GM19351 (cell line): ENCODE data around the gene MRPL24.

Source experiments
- ATAC-seq: cut with Tn5 transposase; IDR thresholded peaks from one replicate; pipeline ENCODE4 v1.9.1; 2021; ENCODE audit warnings: mild to moderate bottlenecking, moderate library complexity; ENCODE audit not compliant: unreplicated experiment

Gene MRPL24

DNA sequence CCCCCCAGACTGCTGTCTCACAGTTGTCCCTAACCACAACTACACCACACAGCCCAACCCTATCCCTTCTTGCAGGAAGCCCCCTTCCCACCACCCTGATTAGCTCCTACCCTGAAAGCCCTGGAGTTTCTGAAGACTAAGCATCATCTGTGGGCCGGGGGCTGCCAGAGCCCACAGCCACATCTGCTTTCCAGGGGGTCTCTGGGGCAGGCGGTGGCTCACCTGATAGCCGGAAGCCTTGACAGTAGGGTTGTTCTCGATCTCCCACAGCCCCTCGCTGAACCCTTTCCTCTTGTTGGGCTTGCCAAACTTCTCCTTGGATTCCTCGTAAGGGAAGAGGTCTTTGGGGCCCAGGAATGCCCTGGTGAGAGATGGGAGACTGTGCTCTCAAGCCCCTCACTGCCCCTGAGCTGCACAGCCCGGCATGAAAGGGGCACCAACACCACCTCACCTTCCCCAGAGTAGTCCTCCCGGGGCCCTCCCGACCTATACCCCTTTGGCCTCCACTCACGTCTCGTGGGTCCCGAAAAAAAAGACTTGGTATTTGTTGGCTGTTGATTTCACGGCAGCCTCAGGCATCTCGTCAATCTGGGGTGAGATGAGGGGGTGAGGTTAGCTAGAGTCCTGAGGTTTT, 4.0 kb upstream of the MRPL24 start:
- no peak for ATAC-seq

DNA sequence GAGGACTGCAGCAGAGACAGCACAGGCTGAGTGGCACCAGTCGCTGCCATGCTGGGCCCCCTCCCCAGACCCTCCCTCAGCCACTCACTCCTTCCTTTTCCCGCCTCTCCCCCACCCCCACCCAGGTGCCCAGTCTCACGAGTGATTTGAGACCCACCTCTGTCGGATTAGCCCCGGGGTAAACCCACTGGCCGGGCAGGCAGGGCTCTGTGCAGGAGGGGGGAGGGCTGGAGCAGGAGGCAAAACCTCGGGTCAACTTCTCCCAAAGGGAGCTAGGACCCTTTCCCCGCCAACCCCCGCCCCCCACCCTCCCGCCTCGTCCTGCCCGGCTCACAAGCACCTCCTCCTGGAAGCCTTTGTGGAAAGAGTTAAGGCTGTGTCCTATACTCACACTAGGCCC, 3.5 kb upstream of the MRPL24 start:
- no peak for ATAC-seq

DNA sequence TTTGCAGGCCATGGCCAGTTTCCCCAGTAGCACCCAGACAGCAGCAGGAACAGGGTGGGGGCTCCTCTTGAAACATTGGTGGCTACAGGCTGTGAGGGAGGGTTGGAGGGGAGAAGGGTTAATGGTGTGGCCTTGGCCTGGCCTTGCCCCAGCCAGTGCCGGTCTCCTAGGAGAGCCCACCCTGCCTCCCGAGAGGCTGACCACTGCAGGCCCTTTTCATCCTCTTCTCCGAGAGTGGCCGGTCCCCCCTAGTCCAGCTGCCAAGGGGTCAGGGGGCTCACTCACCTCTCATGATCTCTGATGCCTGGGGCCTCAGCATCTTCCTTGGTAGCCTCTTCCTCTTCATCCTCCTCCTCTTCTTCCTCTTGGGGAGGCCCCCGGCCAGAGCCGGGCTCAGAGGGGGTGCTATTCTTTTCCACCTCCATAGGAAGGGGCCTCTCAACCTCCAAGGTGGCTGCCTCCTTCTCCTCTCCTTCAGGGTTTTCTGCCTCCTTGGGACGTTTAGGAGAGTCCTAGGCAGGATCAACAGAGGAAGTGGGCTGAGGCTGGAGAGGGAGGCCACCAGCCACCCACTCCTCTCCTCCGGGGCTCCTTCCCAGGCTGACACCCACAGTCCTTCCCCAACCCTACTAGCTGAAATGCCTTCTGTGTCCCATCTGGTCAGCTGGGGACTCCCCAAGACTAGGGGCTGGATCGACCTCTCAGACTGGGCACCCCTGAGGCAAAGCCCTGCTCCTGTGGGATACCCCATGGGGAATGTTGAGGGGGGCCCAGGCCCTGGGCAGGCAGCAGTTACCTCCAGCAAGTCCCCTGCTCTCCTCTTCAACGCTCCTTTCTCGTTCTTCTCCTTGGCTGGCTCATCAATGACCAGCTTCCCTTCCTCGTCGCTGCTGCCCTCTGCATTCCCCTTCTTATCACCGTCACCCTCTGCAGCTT, 2.7 kb upstream of the MRPL24 start:
- ATAC-seq = no peak

DNA sequence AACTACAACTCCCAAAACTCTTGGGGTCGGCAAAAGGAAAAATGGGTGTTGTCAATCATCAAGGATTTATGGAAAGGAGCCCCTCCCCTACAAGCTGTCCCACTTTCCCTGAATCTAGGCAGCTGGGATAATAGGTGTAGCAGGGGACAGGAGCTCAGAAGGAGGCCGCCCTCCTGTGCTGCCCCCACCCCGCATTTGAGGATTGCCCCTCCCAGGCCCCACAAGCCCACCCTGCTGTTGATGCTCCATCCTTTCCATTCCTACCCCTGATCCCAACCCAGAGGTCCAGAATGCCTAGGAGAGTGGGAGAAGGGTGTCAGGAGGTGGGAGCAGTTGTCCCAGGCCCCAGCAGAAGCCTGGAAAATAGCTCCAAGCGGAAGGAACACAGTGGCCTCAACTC, 1.9 kb upstream of the MRPL24 start:
- no peak for ATAC-seq

DNA sequence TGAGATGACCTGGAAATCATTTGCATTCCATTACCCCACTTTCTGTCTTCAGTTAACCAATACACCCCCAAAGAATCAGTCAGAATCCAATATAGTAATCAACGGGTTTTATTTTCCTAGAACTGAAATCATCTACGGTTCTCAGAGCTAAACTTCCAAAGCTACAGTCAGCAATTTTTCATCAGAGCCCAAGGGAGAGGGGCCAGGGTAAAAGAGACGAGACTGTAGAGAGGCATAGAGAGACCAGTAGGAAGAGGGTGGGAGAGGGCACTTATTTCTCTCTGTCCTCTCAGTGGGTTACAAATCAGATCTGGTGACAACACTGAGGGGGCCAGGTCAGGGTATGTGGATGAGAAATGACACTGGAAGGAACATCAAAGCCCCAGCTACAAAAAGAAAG, 1.1 kb upstream of the MRPL24 start:
- ATAC-seq = no peak

DNA sequence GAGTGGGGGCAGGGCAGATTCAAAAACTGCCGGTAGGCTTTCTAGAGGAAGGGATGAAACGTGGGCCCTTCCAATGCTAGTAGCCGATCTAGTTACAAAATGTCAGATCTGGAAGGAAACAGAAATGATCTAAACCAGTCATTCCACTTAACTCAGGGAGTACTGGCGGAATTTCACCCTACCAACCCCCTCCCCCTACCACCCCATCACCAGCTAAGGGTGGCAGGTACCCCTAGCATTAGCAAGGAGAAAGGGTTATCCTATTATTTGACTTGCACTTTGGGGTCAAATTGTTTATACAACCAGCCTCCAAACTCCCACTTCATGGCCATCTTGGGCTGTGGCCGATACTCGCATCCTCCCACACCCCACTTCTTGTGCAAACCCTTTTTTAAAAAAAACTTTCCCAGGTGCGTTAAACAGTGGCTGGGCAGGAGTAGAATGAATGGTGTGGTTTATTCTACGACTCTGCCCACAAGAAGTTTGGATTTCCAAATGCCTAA, 644 bp upstream of the MRPL24 start:
- ATAC-seq = no peak

DNA sequence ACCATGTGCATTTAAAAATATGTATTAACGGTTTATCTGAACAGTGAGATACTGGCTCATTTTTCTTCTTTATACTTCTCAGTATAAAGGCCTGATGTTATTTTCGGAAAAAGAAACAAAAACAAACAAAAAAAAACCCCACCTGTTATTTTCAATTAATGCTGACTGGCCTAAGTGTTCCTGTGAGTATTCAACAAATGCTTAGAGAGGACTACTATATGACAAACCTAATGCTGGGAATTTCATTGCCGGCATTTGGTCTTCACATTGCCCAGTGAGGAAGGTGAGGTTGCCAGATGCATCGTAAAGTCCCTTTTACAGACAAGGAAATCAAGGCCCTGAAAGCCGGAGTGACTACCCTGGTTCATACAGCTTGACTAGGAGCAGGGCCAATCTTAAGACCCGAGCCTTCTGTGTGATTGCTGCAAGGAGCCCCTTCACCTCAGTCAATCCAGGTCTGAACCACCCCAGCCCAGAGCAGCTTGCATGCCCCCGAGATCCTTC, 599 bp downstream of the MRPL24 start:
- ATAC-seq = no peak

DNA sequence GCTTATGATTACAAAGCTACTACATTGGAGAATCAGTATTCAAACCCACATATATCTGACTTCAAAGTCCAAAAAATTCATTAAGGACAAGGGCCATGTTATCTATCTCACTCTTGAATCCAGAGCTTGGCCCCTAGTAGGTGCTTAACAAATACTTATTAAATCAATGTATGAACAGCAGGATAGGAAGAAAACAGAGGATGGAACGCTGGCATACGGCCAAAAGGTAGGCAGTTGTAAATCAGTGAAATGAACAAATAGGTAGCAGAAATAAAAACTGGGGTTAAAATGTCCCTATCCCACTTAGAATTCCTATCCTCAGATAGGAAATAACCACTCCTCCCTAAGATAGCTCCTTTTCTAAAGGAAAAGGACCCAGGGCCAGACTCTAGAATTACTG, 2.0 kb downstream of the MRPL24 start:
- ATAC-seq = no peak

DNA sequence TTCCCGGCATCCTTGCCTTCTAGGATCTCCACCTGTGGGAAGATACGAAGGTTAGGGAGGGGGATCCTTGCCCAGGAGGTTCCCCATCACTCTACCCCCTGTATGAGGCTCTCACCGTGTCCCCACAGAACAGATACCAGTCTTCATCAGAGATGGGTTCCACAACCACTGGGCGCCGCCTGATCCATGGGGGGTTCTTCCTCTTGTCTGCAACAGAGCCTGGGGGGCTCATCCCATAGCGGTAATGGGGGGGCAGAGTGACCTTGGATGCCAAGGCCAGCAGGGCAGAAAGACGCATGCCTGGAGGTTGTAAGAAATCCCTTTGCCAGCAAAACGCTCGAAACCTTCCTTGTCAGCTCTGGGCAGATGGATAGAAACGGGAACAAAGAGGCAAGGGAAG, 2.5 kb downstream of the MRPL24 start:
- no peak for ATAC-seq

DNA sequence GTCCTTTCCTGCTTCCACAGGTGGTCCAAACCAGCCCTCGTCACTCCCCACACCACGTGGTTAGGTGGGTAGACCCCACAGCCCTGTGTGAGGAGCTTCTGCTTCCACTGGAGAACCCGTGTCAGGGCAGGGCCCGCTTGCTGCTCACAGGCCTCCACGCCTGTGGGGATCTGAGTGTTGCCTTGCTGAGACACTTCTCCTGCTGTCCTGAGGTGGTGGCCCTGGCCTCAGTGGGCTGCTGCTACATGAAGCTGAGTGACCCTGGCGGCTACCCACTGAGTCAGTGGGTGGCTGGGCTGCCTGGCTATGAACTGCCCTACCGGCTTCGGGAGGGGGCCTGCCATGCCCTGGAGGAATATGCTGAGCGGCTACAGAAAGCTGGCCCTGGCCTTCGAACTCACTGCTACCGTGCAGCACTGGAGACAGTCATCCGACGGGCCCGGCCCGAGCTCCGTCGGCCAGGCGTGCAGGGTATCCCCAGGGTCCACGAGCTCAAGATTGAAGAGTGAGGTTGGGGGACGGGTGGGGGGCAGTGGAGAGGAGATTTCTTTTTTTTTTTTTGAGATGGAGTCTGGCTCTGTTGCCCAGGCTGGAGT, 6.8 kb downstream of the MRPL24 start:
- no peak for ATAC-seq

DNA sequence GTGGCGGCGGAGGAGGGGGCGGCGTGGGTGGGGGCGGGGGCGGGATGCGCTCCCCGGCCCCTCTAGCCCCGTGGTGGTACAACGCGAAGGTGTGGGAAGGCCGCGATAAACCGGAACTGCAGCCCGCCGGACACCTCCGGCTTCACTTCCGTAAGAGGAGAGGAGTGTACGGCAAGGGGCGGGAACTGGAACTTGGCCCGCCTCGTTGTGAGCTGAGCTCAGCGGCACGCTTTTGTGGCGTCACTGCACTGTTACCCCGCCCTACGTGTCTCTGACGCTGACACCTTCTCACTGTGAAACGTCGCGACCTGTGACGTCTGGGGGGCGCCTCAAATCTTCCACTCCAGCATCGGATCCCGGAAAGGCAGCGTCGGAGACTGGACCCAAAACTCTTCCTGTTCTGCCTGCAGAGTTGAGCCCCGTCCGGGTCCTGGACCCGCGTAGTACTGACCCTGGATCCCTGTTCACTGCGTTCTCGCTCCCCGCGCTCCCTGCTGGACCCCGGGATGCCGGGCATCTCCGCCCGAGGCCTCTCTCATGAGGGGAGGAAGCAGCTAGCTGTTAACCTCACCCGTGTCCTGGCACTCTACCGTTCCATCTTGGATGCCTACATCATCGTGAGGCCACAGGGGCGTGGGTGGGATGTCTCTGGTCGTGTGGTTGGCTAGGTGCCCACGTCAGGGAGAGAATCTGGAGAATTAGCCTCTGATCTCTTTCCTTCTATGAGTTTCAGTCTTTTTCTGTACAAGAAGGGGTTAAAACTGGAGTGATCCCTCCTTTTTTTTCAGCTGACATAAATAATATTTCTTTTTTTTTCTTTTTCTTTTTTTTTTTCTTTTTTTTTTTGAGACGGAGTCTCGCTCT, 12.1 kb downstream of the MRPL24 start, which contains the start of gene ISG20L2:
Gene ISG20L2, minus strand, starts transcription at position 168 of the 864 bp plus-strand sequence. CDS start 1,114 bp downstream, outside the sequence.
- peak; percentile 86 for ATAC-seq

DNA sequence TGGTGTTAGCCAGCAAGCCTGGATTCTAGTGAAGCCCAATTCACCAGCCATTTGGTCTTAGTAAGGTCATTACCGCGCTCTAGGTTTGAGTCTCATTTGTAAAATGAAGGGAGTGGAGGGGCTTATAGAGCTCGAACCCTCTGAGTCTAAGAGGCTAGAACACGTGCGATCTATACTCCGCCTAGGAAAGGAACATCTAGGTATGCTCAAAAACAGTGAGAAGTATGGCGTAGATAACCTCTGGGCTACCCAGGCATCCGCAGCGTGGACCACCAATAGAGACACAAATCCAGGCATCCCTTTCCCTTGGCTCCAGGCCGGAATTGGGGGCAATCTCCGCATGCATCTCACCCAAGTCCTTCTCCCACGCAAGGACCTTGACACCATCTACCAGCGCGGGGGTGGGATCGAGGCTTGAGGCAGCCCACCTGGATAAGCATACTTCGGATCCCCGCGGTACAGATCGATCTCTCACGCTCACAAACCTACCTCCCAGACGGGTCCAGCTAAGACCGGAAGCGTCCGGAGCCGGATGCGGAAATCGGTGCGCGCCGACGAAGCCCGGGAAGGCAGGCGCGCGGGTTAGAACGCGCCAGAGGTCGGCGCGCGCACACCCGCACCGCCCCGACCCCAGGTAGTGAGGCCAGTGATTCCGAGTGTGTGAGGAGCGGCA, 12.8 kb downstream of the MRPL24 start, which contains the start of gene METTL25B:
Gene METTL25B, plus strand, starts transcription at position 544 of the 673 bp plus-strand sequence. CDS start 636 bp downstream, outside the sequence.
- ATAC-seq = peak; percentile 53

DNA sequence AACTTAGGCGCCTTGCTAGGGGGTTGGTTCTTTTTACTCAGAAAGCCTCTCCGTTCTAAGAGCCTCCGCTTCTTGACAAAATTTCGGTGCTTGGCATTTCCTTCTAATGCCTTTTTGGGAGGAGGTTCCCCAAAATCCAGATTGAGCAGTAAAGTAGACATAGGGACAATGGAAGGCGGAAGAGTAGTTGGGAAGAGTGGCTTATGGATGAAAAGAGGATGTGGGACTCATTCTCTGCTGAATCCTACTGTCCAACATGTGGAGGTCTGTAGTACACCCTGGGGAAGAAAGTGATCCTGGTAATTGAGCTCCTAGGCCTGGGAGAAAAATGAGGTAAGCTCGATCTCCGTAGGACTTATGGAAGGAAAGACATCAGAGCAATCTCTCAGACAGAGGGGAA, 13.4 kb downstream of the MRPL24 start:
- no peak for ATAC-seq

DNA sequence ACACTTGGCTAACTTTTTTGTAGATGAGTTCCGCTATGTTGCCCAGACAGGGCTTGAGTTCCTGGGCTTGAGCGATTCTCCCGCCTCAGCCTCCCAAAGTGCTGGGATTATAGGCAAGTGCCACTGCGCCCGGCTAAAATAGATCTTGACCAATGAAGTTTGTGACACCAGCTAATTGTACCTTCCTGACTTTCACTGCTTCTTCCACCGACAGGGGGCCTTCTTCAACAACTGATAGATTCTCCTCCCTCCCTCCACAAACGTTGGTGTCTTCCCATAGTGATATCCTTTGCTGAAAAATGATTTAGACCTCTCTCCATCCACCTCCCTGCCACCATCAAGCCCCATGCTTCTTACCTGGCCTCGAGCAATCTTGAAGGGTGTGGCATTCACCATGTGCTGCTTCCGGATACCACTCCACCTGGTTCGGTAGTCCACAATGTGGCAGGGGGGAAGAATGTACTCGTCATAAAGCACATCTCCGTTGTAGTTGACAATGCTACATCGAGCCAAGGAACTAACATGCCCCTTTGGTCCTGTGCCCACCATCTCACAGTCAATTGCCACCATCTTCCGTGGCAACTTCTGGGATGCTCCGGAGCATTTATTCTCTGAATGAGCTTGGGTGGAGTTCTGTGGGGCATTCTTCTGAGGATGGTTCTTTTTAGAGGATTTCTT, 14.2 kb downstream of the MRPL24 start:
- no peak for ATAC-seq

DNA sequence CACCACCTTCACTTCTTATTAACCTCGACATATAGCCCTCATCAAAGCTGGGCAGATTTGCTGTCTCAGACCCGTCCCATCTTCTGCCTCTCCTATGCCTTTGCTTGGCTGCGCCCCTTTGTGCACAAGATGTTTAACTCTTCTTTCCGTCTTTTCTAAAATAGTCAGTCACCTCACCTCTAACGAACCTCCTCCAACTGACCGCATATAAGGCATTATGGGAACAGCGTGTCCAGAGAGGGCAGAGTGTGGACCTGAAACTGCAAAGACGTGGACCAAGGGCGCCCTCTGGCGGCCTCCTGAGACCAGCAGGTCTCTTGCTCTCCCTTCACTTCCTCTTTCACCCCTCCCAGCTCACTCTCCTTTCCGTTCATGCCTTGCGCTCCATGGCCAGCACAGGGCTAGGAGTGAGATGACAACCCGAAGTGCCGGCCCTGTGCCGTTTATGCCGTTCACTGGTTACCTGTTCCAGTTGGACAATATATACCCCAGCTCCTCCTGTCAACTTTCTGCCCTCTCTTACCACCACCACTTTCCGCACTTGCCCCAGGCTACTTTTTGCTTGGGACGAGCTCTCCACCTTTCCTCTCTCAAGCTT, 15.1 kb downstream of the MRPL24 start:
- peak; percentile 38 for ATAC-seq

DNA sequence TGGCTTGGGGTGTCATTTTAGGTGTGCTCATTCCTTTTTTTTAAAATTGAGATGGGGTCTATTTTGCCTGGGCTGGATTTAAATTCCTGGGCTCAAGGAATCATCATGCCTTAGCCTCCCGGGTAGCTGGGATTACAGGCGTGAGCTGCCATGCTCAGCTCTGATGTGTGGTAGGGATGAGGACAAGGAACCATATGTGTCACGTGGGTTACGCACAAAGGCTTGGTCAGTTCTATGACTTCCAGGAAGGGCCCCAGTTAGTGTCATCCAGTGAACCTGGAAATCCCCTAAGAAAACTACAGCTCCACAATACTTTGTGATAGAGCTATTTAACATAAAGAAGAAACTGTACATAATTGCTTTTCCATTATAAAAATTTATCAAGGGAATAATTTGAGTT, 19.4 kb downstream of the MRPL24 start:
- no peak for ATAC-seq

DNA sequence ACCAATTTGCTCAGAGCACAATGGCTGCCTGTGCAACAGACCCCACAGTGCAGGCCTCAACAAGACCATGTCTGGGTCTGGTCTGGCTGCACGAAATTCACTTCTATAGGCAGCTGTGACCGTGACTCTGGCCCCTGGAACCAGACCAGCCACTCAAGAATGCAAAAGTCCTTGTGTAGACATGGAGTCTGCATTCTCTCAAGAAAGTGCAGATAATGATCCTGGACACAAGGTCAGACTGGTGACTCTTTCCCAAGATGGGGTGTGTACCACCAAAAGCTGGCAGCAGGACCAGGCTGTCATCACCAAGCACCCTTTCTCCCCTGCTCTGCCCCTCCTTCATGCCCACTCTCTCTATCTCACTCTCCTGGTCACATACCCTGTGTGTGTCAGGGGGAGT, 19.8 kb downstream of the MRPL24 start:
- ATAC-seq = no peak

DNA sequence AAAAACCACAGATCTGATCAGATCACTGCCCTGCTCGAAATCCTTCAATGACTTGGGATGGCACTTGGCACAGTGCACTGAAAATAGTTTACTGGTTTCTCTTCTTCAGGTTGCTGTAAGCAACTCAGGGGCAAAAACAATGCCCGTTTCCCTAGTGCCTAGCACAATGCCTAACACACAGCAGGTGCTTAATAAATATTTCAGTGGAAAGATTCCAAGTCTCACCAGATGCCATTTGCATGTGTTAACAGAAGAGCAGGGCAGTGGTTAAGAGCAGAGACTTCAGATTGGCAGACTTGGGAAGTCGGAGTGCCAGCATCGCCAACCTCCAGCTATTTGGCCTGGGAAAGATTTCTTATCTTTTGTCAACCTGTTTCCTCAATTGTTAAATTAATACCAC, 23.5 kb downstream of the MRPL24 start:
- ATAC-seq = no peak

DNA sequence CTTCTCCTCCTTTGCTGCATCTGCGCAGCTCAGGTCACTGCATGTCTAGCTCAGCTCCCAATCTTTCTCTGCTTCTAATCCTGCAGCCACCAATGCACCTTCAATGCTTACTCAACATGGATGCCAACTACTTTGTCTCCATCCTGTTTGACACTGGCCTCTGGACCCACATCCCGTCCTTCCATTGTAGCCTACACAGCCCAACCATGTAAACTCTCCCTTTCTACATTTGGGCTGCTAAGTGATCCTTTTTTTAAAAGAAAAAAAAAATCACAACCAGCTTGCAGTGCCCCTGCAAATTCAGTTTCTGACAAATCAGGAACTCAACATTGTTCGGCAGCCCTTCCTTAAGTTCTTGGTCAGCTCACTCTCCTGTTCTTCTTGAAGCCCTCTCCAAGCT, 26.1 kb downstream of the MRPL24 start:
- ATAC-seq = no peak
